GM21528 (cell line): Measurements from ENCODE around the gene ZC3H11A.

ENCODE experiments used
- ATAC-seq: cut with Tn5 transposase; IDR thresholded peaks from one replicate; pipeline ENCODE4 v1.9.1; 2021; ENCODE audit warnings: mild to moderate bottlenecking, moderate library complexity; ENCODE audit not compliant: unreplicated experiment, low FRiP score

Gene ZC3H11A

GRCh38 chr1:203839081-203839480 is 43.7 kb downstream of the ZC3H11A start:
- ATAC-seq, result no peak

GRCh38 chr1:203840208-203840808 is 44.9 kb downstream of the ZC3H11A start:
- no peak for ATAC-seq

DNA sequence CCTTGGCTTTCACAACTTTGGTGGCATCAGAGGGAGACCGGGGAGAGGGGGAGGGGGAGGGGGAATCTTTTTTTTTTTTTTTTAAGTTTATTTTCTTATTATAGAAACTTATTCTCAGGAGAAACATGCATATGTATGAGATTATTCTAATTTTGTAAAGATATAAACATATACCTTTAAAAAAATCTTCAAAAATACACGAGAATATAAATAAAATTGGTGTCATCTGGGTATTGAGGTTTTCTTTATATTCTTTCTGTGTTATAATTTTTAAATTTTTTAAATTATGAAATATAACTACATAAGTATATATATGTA is 47.1 kb downstream of the ZC3H11A start:
- ATAC-seq, result no peak

DNA sequence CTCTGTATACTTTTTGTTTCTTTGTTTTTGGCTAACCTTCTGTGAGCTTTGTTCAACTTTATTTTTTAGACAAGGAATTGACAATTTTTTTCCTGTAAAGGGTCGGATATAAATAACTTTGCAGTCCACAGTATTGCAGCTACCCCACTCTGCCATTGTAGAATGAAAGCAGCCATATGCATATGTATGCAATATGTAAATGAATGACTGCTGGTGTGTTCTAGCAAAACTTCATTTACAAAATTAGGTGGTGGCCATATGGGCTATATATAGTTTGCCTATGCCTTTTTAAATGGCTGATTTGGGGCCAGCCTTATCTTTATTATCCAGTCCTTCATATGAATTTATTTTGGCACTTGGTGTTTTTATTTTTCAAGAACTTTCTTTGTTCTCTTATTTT is 48.0 kb downstream of the ZC3H11A start:
- ATAC-seq, result no peak
